ENCODE data around the gene SCUBE1.
A peak's percentile ranks its signal among the peaks of the same experiment; 100 is the strongest.

The SCUBE1 gene

DNA sequence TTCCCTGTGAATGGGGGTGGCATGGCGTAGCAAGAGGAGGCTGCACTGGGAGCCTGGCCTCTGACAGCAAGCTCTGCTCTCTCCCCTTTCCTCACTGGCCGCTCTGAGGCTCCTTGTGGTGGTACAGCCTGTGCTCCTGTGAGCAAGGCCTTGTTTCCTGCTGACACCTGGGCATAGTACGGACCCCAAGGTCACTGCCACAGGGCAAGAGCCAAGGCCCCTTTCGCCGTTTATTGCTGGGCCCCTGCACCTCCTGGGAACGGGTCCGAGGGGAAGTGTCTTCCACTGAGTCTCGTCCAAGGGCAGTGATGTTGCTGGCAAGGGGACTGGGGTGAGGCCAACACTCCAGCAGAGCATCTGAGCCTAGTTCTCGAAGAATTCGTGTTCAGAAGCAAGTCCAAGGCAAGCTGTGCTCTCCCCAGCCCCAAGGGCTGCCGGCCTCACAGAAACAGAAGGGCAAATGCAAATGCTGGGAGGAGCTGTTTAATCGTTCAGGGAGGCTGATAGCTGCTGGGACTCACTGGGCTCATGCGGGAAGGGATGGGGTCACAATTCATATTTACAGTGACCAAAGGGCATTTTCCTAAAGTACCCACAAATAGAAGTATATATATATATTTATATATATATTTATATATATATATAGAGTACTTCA is 140.3 kb downstream of the SCUBE1 start:
- Histone ChIP-seq H3K27me3 (ENCODE audit: insufficient read depth, insufficient read length) (no peaks in the 10 kb centered on the region), H3K9me3 (ENCODE audit: insufficient read depth, low read length) (no peaks in the 10 kb centered on the region), H3K4me3 (ENCODE audit: insufficient read length, low read depth) (no peak overlapping the region), H3K4me1 (ENCODE audit: insufficient read depth, insufficient read length) (peaks cover 14% of the 10 kb centered on the region), H3K9ac (ENCODE audit: insufficient read length, low read depth) (peak overlapping the region; percentile 17), H3K36me3 (ENCODE audit: insufficient read depth, insufficient read length, low read length) (no peaks in the 10 kb centered on the region)
- no peak for TF ChIP-seq YY1 (IDR thresholded peaks at IDR 0.05; ENCODE audit: insufficient read depth, insufficient read length)
- DNase-seq (ENCODE audit: low read depth, low spot score): no peak

GRCh38 chr22:43202326-43202725 is 140.8 kb downstream of the SCUBE1 start:
- Histone ChIP-seq H3K9ac (ENCODE audit: insufficient read length, low read depth) (peak overlapping the region; percentile 17), H3K36me3 (ENCODE audit: insufficient read depth, insufficient read length, low read length) (no peaks in the 10 kb centered on the region), H3K4me3 (ENCODE audit: insufficient read length, low read depth) (no peak overlapping the region), H3K9me3 (ENCODE audit: insufficient read depth, low read length) (no peaks in the 10 kb centered on the region), H3K27me3 (ENCODE audit: insufficient read depth, insufficient read length) (no peaks in the 10 kb centered on the region), H3K4me1 (ENCODE audit: insufficient read depth, insufficient read length) (peaks cover 18% of the 10 kb centered on the region)
- DNase-seq (ENCODE audit: low read depth, low spot score): no peak
- no peak for TF ChIP-seq YY1 (IDR thresholded peaks at IDR 0.05; ENCODE audit: insufficient read depth, insufficient read length)
- no peak for TF ChIP-seq ZNF274 (IDR thresholded peaks at IDR 0.05; ENCODE audit: low read depth, low read length)
- no peak for TF ChIP-seq SUZ12 (IDR thresholded peaks at IDR 0.05; ENCODE audit: extremely low read depth, insufficient read depth, insufficient read length)

DNA sequence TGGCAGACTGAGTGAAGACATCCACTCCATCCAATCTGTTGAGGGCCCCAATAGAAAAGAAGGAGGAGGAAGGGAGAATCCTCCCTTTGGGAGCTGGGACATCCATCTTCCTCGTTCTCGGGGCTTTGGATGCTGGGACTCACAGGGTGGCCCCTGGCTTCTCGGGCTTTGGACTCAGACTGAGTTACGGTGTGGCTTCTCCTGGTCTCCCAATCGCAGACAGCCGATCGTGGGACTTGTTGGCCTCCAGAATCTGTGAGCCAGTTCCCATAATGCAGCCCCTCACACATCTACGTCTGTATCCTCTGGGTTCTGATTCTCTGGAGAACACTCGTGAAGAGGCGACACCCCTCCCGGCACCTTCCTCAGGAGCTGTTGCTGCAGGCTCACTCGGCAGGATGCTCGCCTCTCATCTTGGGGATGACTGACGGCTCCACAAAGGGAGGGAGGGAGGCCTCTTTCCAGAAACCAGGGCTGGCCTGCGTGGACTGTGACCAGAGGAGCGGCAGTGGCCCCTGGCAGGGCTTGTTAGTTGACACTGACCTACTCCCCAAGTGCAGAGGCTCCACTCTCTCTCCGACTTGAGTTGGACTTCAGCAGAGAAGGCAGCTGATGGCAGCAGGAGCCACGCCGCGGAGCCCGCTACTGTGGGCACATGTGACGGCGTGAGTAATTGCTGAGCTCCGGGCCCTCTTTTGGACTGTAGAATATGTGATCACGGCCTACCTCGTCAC is 141.5 kb downstream of the SCUBE1 start:
- Histone ChIP-seq H3K4me3 (ENCODE audit: insufficient read length, low read depth) (no peak overlapping the region), H3K9me3 (ENCODE audit: insufficient read depth, low read length) (no peaks in the 10 kb centered on the region), H3K9ac (ENCODE audit: insufficient read length, low read depth) (no peak overlapping the region), H3K27me3 (ENCODE audit: insufficient read depth, insufficient read length) (no peaks in the 10 kb centered on the region), H3K4me1 (ENCODE audit: insufficient read depth, insufficient read length) (peaks cover 12% of the 10 kb centered on the region), H3K36me3 (ENCODE audit: insufficient read depth, insufficient read length, low read length) (no peaks in the 10 kb centered on the region)
- no peak for DNase-seq (ENCODE audit: low read depth, low spot score)
- TF ChIP-seq SUZ12 (IDR thresholded peaks at IDR 0.05; ENCODE audit: extremely low read depth, insufficient read depth, insufficient read length): no peak
- no peak for TF ChIP-seq ZNF274 (IDR thresholded peaks at IDR 0.05; ENCODE audit: low read depth, low read length)
- TF ChIP-seq YY1 (IDR thresholded peaks at IDR 0.05; ENCODE audit: insufficient read depth, insufficient read length): no peak

DNA sequence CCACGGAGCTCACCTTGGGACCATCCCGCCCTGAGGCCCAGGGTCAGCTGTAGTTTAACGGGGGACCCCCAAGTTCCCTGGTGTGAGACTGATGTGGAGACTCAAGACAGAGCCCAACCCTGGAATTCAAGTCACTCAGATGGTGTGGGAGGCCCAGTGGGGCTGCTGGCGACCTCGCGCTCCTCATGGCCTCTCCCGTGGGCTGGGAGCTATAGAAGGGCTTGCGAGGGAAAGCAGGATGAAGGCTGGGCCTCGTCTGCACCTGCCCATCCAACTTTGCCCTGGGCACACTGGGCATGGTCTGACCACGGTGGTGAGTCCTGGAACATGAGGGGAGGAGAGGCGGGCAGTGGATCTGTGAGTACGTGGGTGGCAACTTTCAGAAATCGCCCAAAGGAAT is 142.6 kb downstream of the SCUBE1 start:
- Histone ChIP-seq H3K4me1 (ENCODE audit: insufficient read depth, insufficient read length) (peaks cover 12% of the 10 kb centered on the region), H3K9me3 (ENCODE audit: insufficient read depth, low read length) (no peaks in the 10 kb centered on the region), H3K4me3 (ENCODE audit: insufficient read length, low read depth) (no peak overlapping the region), H3K27me3 (ENCODE audit: insufficient read depth, insufficient read length) (no peaks in the 10 kb centered on the region), H3K36me3 (ENCODE audit: insufficient read depth, insufficient read length, low read length) (no peaks in the 10 kb centered on the region), H3K9ac (ENCODE audit: insufficient read length, low read depth) (no peak overlapping the region)
- no peak for DNase-seq (ENCODE audit: low read depth, low spot score)
- TF ChIP-seq ZNF274 (IDR thresholded peaks at IDR 0.05; ENCODE audit: low read depth, low read length): no peak
- TF ChIP-seq SUZ12 (IDR thresholded peaks at IDR 0.05; ENCODE audit: extremely low read depth, insufficient read depth, insufficient read length): no peak
- TF ChIP-seq YY1 (IDR thresholded peaks at IDR 0.05; ENCODE audit: insufficient read depth, insufficient read length): no peak

- Histone ChIP-seq H3K27me3 (ENCODE audit: insufficient read depth, insufficient read length) (no peaks in the 10 kb centered on the region), H3K4me3 (ENCODE audit: insufficient read length, low read depth) (no peak overlapping the region), H3K9me3 (ENCODE audit: insufficient read depth, low read length) (no peaks in the 10 kb centered on the region), H3K36me3 (ENCODE audit: insufficient read depth, insufficient read length, low read length) (no peaks in the 10 kb centered on the region), H3K9ac (ENCODE audit: insufficient read length, low read depth) (no peak overlapping the region), H3K4me1 (ENCODE audit: insufficient read depth, insufficient read length) (peaks cover 12% of the 10 kb centered on the region)
- DNase-seq (ENCODE audit: low read depth, low spot score): no peak
- no peak for TF ChIP-seq YY1 (IDR thresholded peaks at IDR 0.05; ENCODE audit: insufficient read depth, insufficient read length)
Measured at GRCh38 chr22:43200031-43200430, 143.1 kb downstream of the SCUBE1 start.

DNA sequence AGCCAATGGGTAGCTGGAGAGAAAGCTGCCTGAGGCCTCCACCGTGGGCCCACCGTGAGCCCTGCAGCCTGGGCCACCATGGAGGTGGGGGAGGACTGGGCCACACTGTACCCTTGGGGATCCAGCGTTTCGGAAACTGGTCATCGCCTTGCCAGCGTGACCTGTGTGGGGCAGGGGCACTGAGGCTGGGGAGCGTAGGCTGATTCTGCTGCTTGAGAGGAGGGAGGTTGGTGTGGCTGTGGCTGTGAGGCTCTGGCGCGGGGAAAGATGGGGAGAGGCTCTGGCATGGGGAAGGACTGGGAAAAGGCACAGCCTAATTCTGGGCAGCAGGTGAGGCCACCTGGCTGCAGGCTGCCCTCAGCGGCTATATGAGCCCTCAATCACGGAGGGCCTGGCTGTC is 143.6 kb downstream of the SCUBE1 start:
- Histone ChIP-seq H3K4me3 (ENCODE audit: insufficient read length, low read depth) (no peak overlapping the region), H3K4me1 (ENCODE audit: insufficient read depth, insufficient read length) (peaks cover 12% of the 10 kb centered on the region), H3K36me3 (ENCODE audit: insufficient read depth, insufficient read length, low read length) (no peaks in the 10 kb centered on the region), H3K9ac (ENCODE audit: insufficient read length, low read depth) (no peak overlapping the region), H3K27me3 (ENCODE audit: insufficient read depth, insufficient read length) (no peaks in the 10 kb centered on the region), H3K9me3 (ENCODE audit: insufficient read depth, low read length) (no peaks in the 10 kb centered on the region)
- DNase-seq (ENCODE audit: low read depth, low spot score): no peak
- TF ChIP-seq ZNF274 (IDR thresholded peaks at IDR 0.05; ENCODE audit: low read depth, low read length): no peak
- TF ChIP-seq SUZ12 (IDR thresholded peaks at IDR 0.05; ENCODE audit: extremely low read depth, insufficient read depth, insufficient read length): no peak
- TF ChIP-seq YY1 (IDR thresholded peaks at IDR 0.05; ENCODE audit: insufficient read depth, insufficient read length): no peak

GRCh38 chr22:43198936-43199335 is 144.2 kb downstream of the SCUBE1 start:
- Histone ChIP-seq H3K27me3 (ENCODE audit: insufficient read depth, insufficient read length) (no peaks in the 10 kb centered on the region), H3K36me3 (ENCODE audit: insufficient read depth, insufficient read length, low read length) (no peaks in the 10 kb centered on the region), H3K4me1 (ENCODE audit: insufficient read depth, insufficient read length) (peaks cover 11% of the 10 kb centered on the region), H3K9me3 (ENCODE audit: insufficient read depth, low read length) (no peaks in the 10 kb centered on the region), H3K9ac (ENCODE audit: insufficient read length, low read depth) (no peak overlapping the region), H3K4me3 (ENCODE audit: insufficient read length, low read depth) (no peak overlapping the region)
- TF ChIP-seq YY1 (IDR thresholded peaks at IDR 0.05; ENCODE audit: insufficient read depth, insufficient read length): no peak
- TF ChIP-seq SUZ12 (IDR thresholded peaks at IDR 0.05; ENCODE audit: extremely low read depth, insufficient read depth, insufficient read length): no peak
- TF ChIP-seq ZNF274 (IDR thresholded peaks at IDR 0.05; ENCODE audit: low read depth, low read length): no peak
- DNase-seq (ENCODE audit: low read depth, low spot score): no peak
